PC-9 (cell line): ENCODE results near the gene CHKA. TPM values are rescaled to one million over a fixed set of nuclear protein-coding genes. Genes with fewer than 3 reads are reported as not detected.

Source experiments
- BruUV-seq: library from RNA; stranded (reverse); fragments of 400-500 nt; replicated peaks from 2 replicates; lab custom pipeline; 2021; lab: Mats Ljungman, UMichigan
- CTCF ChIA-PET: fragments of 300-600 bp; sonication (Branson Sonifier 250); formaldehyde crosslinking; loops from one replicate; lab custom pipeline; 2022; ENCODE audit warnings: antibody characterized with exemption; lab: Charles Lee
- POLR2A ChIA-PET: fragments of 300-600 bp; sonication (Branson Sonifier 250); formaldehyde crosslinking; loops from one replicate; lab custom pipeline; 2022; ENCODE audit warnings: antibody characterized with exemption; ENCODE audit not compliant: unreplicated experiment; lab: Charles Lee
- DNase-seq, 2 experiments: peaks; one replicate each; pipeline versions ENCODE4 v3.0.0 to v3.0.0-alpha.2; 2015 to 2022; ENCODE audit warnings: mixed read lengths in 1 of 2
- H2AFZ ChIP-seq: fragments of 200-600 bp; sonication (generic); 2 replicates; pipeline ENCODE4 v1.8.1; 2017; ENCODE audit warnings: antibody characterized with exemption
- H3F3A ChIP-seq: fragments of 200-600 bp; sonication (generic); 2 replicates; pipeline ENCODE4 v1.8.1; 2017; ENCODE audit warnings: antibody characterized with exemption, mild to moderate bottlenecking, low read depth; ENCODE audit not compliant: insufficient read depth
- H3K27ac ChIP-seq: fragments of 200-600 bp; sonication (generic); 2 replicates; pipeline ENCODE4 v1.6.1; 2016; ENCODE audit warnings: mixed run types
- H3K27me3 ChIP-seq: fragments of 200-600 bp; sonication (generic); 2 replicates; pipeline ENCODE4 v1.6.1; 2016; ENCODE audit warnings: low read depth, mixed run types; ENCODE audit not compliant: insufficient read depth
- H3K36me3 ChIP-seq: fragments of 200-600 bp; sonication (generic); 2 replicates; pipeline ENCODE4 v1.6.1; 2016; ENCODE audit warnings: low read depth, mixed run types
- H3K4me1 ChIP-seq: fragments of 200-600 bp; sonication (generic); replicated peaks from 2 replicates; pipeline ENCODE4 v1.6.1; 2016; ENCODE audit warnings: mixed run types; ENCODE audit not compliant: insufficient read depth
- H3K4me2 ChIP-seq: fragments of 200-600 bp; sonication (generic); 2 replicates; pipeline ENCODE4 v1.6.1; 2017; ENCODE audit warnings: mixed run types
- H3K4me3 ChIP-seq: fragments of 200-600 bp; sonication (generic); 2 replicates; pipeline ENCODE4 v1.6.1; 2016; ENCODE audit warnings: mixed run types
- H3K79me2 ChIP-seq: fragments of 200-600 bp; sonication (generic); 2 replicates; pipeline ENCODE4 v1.6.1; 2017; ENCODE audit warnings: low read depth, mixed run types
- H3K9me2 ChIP-seq: fragments of 200-600 bp; sonication (generic); 2 replicates; pipeline ENCODE4 v1.8.1; 2017; ENCODE audit warnings: mild to moderate bottlenecking; ENCODE audit not compliant: insufficient read depth
- H3K9me3 ChIP-seq: fragments of 200-600 bp; sonication (generic); 2 replicates; pipeline ENCODE4 v1.8.1; 2016; ENCODE audit warnings: low read depth; ENCODE audit not compliant: insufficient read depth
- H4K20me1 ChIP-seq: fragments of 200-600 bp; sonication (generic); 2 replicates; pipeline ENCODE4 v1.8.1; 2017; ENCODE audit not compliant: insufficient read depth
- EZH2 ChIP-seq: fragments of 200-600 bp; sonication (generic); IDR thresholded peaks from 2 replicates; pipeline ENCODE4 v1.8.0; 2017; ENCODE audit warnings: antibody characterized with exemption, low read depth
- intact Hi-C: fragments of 100-400 bp; cut with micrococcal nuclease; formaldehyde crosslinking; loops from one replicate; pipeline ENCODE4 v1.10.0; 2022; ENCODE audit not compliant: unreplicated experiment
- total RNA-seq: library from RNA; stranded (reverse); gene quantifications from 2 replicates; pipeline ENCODE4 v1.2.3, GENCODE V29; 2021
- TF ChIP-seq, protein P1 (sequence below): fragments of 200-600 bp; sonication (generic); conservative IDR thresholded peaks from 2 replicates; pipeline ENCODE4 v1.6.1; 2017; ENCODE audit warnings: mixed run types, antibody characterized with exemption, mild to moderate bottlenecking, moderate library complexity

CHKA gene
- total RNA-seq, 1 experiment from 2014 or later: 90.5 TPM

DNA sequence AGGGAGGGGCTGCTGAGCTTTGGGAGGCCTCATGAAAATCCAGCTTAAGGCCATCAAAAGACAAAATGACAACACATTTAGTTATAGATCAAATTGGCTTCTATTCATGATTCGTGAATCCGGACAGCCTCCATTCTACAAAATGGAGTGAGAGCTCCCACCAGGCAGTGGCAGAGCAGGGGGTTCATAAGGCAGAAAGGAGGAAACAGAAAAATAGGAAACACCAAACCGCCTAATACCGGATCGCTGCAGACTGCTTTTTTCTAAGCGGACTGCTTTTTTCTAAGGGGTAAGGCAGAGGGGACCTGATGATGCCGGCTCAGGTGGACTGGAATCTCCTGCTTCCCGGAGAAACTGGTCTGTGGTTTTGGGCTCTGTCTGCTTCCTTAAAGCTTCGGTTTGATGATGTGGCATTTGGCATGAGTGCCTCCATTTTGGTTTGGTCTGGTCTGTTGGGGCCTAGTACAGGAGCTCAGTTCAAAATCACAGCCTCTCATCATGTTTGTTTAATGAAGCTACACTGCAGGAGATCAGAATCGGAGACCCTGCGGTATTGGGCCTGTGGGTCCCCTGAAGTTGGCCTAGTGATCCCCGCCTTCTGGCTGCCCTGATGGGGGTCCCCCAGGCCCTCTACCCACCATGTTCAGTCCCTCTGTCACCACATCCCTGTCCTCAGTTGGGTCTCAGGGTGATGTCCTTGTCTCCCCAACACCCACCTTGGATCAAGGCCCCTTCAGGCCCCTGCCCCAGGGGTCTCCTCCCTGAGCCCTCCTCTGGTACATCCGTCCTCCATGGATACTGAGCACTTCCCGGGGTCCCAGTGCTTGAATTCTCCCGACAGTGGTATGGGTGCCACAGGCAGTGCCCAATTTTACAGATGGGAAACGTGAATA lies 109.9 kb downstream of the CHKA start:
- peak overlapping the region; percentile 81 for H3K4me2 ChIP-seq
- no peak overlapping the region for H2AFZ ChIP-seq
- H3K27me3 ChIP-seq: no peaks in the 10 kb centered on the region
- peak in 1 of 2 experiments; percentile 31 for DNase-seq
- CTCF ChIA-PET: no interaction called here
- no peaks in the 10 kb centered on the region for H4K20me1 ChIP-seq
- TF ChIP-seq, protein P1, sequence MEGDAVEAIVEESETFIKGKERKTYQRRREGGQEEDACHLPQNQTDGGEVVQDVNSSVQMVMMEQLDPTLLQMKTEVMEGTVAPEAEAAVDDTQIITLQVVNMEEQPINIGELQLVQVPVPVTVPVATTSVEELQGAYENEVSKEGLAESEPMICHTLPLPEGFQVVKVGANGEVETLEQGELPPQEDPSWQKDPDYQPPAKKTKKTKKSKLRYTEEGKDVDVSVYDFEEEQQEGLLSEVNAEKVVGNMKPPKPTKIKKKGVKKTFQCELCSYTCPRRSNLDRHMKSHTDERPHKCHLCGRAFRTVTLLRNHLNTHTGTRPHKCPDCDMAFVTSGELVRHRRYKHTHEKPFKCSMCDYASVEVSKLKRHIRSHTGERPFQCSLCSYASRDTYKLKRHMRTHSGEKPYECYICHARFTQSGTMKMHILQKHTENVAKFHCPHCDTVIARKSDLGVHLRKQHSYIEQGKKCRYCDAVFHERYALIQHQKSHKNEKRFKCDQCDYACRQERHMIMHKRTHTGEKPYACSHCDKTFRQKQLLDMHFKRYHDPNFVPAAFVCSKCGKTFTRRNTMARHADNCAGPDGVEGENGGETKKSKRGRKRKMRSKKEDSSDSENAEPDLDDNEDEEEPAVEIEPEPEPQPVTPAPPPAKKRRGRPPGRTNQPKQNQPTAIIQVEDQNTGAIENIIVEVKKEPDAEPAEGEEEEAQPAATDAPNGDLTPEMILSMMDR: no peak
- no peak for TF ChIP-seq EZH2
- H3K4me3 ChIP-seq: peak overlapping the region; percentile 59
- H3K27ac ChIP-seq: peak overlapping the region; percentile 93
- no peaks in the 10 kb centered on the region for H3K9me3 ChIP-seq
- peaks cover 53% of the 10 kb centered on the region for H3F3A ChIP-seq
- BruUV-seq: TSS peak; percentile 55
- no peaks in the 10 kb centered on the region for H3K9me2 ChIP-seq
- H3K79me2 ChIP-seq: peaks cover 25% of the 10 kb centered on the region; the same call in 1 of the 2 replicates
- POLR2A ChIA-PET: interaction anchor here (0.5 to 0.7 kb wide), 2 partner anchors 10 to 769 kb away, joined by 4 to 14 read pairs; no protein-coding TSS in a partner anchor
- intact Hi-C loops: loop anchor here (2.0 to 10.0 kb wide), 3 partner anchors 18 to 166 kb away; no protein-coding TSS in a partner anchor
- no peaks in the 10 kb centered on the region for H3K36me3 ChIP-seq
- H3K4me1 ChIP-seq: peaks cover 79% of the 10 kb centered on the region

DNA sequence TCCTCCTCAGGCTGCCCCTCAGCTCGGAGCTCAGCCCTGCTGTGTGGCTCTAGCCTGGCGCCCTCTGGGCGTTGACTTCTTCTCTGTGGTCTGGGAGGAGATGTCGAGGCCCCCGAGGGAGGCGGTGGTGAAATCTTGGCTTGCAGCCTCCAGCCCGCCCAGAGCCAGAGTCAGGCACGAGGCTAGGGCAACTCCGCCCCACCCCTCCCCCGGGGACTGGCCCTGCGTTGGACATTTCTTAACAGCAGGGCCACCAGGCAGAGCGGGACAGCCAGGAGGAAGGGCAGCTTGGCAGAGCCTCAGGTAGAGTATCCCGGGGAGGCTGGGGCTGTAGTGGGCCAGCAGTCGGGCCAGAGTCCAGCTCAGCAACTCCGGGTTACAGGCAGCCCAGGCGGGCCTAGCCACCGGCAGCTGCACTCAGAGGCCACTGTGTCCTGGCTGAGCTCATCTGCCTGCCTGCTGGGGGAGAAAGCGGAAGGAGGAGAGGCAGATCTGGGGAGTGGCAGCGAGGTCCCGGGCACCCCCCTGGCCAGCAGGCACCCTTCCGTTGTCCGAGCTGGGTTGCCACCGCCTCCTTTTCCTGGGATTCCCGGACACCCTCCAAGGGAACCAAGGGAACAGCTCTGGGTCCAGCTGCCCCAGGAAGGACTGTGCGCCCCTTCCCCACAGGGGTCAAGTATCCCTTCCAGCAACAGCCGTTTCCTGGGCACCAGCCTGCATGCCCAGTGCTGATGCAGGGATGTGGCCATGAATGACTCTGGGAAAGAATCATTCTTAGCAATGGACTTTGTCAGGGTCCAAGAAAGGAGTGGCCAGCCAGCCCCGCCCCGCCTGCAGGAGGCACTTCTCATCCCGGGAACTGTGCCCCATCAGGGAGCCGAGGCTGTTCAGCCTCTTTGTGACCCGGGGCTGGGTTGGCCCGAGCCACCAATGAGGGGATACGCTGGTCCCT lies 110.8 kb downstream of the CHKA start, which contains the start of gene ALDH3B1:
Gene ALDH3B1, plus strand, starts transcription at position 238 of the 952 bp plus-strand sequence. CDS start 4,971 bp downstream, outside the sequence.
- H3K4me2 ChIP-seq: peak within 1 kb of the TSS; percentile 81
- ChIA-PET POLR2A (interaction anchor here (0.5 to 1.0 kb wide), 15 partner anchors 8 to 1622 kb away, joined by 3 to 14 read pairs (median 4); no protein-coding TSS in a partner anchor), CTCF (interaction anchor here (0.5 to 1.1 kb wide), 2 partner anchors 10 to 33 kb away, joined by 8 read pairs; no protein-coding TSS in a partner anchor)
- H3F3A ChIP-seq: peaks cover 58% of the 10 kb centered on the region
- no peaks in the 10 kb centered on the region for H3K9me2 ChIP-seq
- intact Hi-C loops: loop anchor here (1.0 to 10.0 kb wide), 5 partner anchors 10 to 166 kb away; no protein-coding TSS in a partner anchor
- peaks cover 69% of the 10 kb centered on the region for H3K4me1 ChIP-seq
- H3K4me3 ChIP-seq: peak within 1 kb of the TSS; percentile 59
- peaks cover 22% of the 10 kb centered on the region; the same call in 1 of the 2 replicates for H3K79me2 ChIP-seq
- H3K27ac ChIP-seq: peak within 1 kb of the TSS; percentile 93
- no peak for TF ChIP-seq EZH2
- TF ChIP-seq, protein P1: no peak
- no peaks in the 10 kb centered on the region for H3K9me3 ChIP-seq
- TSS peak; percentile 11 for BruUV-seq
- H3K36me3 ChIP-seq: no peaks in the 10 kb centered on the region
- H4K20me1 ChIP-seq: no peaks in the 10 kb centered on the region
- H3K27me3 ChIP-seq: no peaks in the 10 kb centered on the region
- H2AFZ ChIP-seq: no peak within 1 kb of the TSS; the same call in 1 of the 2 replicates
- peak; percentile 90 to 98 for DNase-seq
